Measurements from ENCODE around the gene BIRC2. TPM values are rescaled to one million over a fixed set of nuclear protein-coding genes. Genes with fewer than 3 reads are reported as not detected.
"Not testable (repeated sequence)": the region's sequence is repeated elsewhere in the genome, so short reads cannot be mapped to it uniquely, and the experiment has no call there.

The BIRC2 gene
- 73.7 and 104 TPM in 2 replicates for total RNA-seq (2014; rRNA removed; shearing (Covaris generic))
- polyA plus RNA-seq (2016; fragmentation: Nextera tagmentation; extraction: Ambion mirVana), result 60.7 and 63.2 TPM in 2 replicates

- peak within 1 kb of the TSS; percentile 99 for H3K4me3 ChIP-seq
- WGBS, 2 experiments (ENCODE audit: low coverage in 1 of 2, low lambda C conversion rate in 2 of 2, missing lambda C conversion rate in 2 of 2), result 1 to 2% methylated on average over 41 to 65 of the region's 77 CpGs
- H3K4me1 ChIP-seq (ENCODE audit: insufficient read depth), result peaks cover 31% of the 10 kb centered on the region
- peak within 1 kb of the TSS; percentile 99 for H3K27ac ChIP-seq
- no peaks in the 10 kb centered on the region for H3K9me3 ChIP-seq (ENCODE audit: low read depth)
- no peaks in the 10 kb centered on the region for H3K27me3 ChIP-seq (replicated peaks; ENCODE audit: insufficient read depth)
- TF ChIP-seq EZH2 (IDR thresholded peaks at IDR 0.05; ENCODE audit: insufficient read depth, poor library complexity, severe bottlenecking), result no peak
- no peak for TF ChIP-seq EZH2phosphoT487 (IDR thresholded peaks at IDR 0.05; ENCODE audit: insufficient read depth, low read depth)
- H3K4me2 ChIP-seq (ENCODE audit: unreplicated experiment), result peak within 1 kb of the TSS; percentile 98
- peaks cover 49% of the 10 kb centered on the region for H3K79me2 ChIP-seq (ENCODE audit: insufficient read depth)
- H4K20me1 ChIP-seq (ENCODE audit: insufficient read depth), result 0 out of 2 replicates have a peak, but pooled peaks cover 3% of the 10 kb centered on the region
- H3K9ac ChIP-seq, result peak within 1 kb of the TSS; percentile 99
- peak within 1 kb of the TSS; percentile 77 for H2AFZ ChIP-seq
- H3K36me3 ChIP-seq (ENCODE audit: low read depth), result peaks cover 11% of the 10 kb centered on the region; the same call in 1 of the 2 replicates
- peak; percentile 99 for DNase-seq
- in situ Hi-C loops (cut with MboI), result no loop called here
- peaks cover 39% of the 10 kb centered on the region for H3F3A ChIP-seq (ENCODE audit: insufficient read depth)
- H3K9me2 ChIP-seq (ENCODE audit: insufficient read depth), result no peaks in the 10 kb centered on the region
Measured at GRCh38 chr11:102346748-102347461, at the start of gene BIRC2. Gene BIRC2 (plus strand): TSS chr11:102347214. CDS start chr11:102349855, 2,641 bp downstream.

- H2AFZ ChIP-seq; H3K27me3 ChIP-seq (replicated peaks; ENCODE audit: insufficient read depth); H4K20me1 ChIP-seq (ENCODE audit: insufficient read depth); H3F3A ChIP-seq (ENCODE audit: insufficient read depth); H3K36me3 ChIP-seq (ENCODE audit: low read depth); H3K9me2 ChIP-seq (ENCODE audit: insufficient read depth); in situ Hi-C loops (cut with MboI); H3K79me2 ChIP-seq (ENCODE audit: insufficient read depth); H3K4me2 ChIP-seq (ENCODE audit: unreplicated experiment); H3K4me1 ChIP-seq (ENCODE audit: insufficient read depth); H3K4me3 ChIP-seq; DNase-seq; H3K9me3 ChIP-seq (ENCODE audit: low read depth); H3K27ac ChIP-seq; H3K9ac ChIP-seq: not testable (repeated sequence)
- 44 to 54% methylated on average over 2 of the region's 2 CpGs for WGBS, 2 experiments (ENCODE audit: low coverage in 1 of 2, low lambda C conversion rate in 2 of 2, missing lambda C conversion rate in 2 of 2)
Measured at GRCh38 chr11:102300837-102301236, 46.2 kb upstream of the BIRC2 start.

GRCh38 chr11:102302241-102302640 lies 44.8 kb upstream of the BIRC2 start:
- TF ChIP-seq EZH2phosphoT487 (IDR thresholded peaks at IDR 0.05; ENCODE audit: insufficient read depth, low read depth) (no peak), EZH2 (IDR thresholded peaks at IDR 0.05; ENCODE audit: insufficient read depth, poor library complexity, severe bottlenecking) (no peak)
- no peaks in the 10 kb centered on the region for H3K9me2 ChIP-seq (ENCODE audit: insufficient read depth)
- DNase-seq, result no peak

GRCh38 chr11:102304686-102305085 lies 42.3 kb upstream of the BIRC2 start:
- Histone ChIP-seq H3K9ac (no peak overlapping the region), H3K27ac (no peak overlapping the region), H3K4me1 (ENCODE audit: insufficient read depth) (no peaks in the 10 kb centered on the region), H3K27me3 (replicated peaks; ENCODE audit: insufficient read depth) (no peaks in the 10 kb centered on the region), H3F3A (ENCODE audit: insufficient read depth) (no peaks in the 10 kb centered on the region), H3K9me3 (ENCODE audit: low read depth) (no peaks in the 10 kb centered on the region), H3K4me3 (no peak overlapping the region), H3K36me3 (ENCODE audit: low read depth) (no peaks in the 10 kb centered on the region), H3K79me2 (ENCODE audit: insufficient read depth) (no peaks in the 10 kb centered on the region), H3K4me2 (ENCODE audit: unreplicated experiment) (no peak overlapping the region), H4K20me1 (ENCODE audit: insufficient read depth) (no peaks in the 10 kb centered on the region), H2AFZ (no peak overlapping the region), H3K9me2 (ENCODE audit: insufficient read depth) (no peaks in the 10 kb centered on the region)
- no peak for DNase-seq
- 78 to 79% methylated on average over 4 of the region's 4 CpGs for WGBS, 2 experiments (ENCODE audit: low coverage in 1 of 2, low lambda C conversion rate in 2 of 2, missing lambda C conversion rate in 2 of 2)
- in situ Hi-C loops (cut with MboI), result no loop called here
- TF ChIP-seq EZH2phosphoT487 (IDR thresholded peaks at IDR 0.05; ENCODE audit: insufficient read depth, low read depth) (no peak), EZH2 (IDR thresholded peaks at IDR 0.05; ENCODE audit: insufficient read depth, poor library complexity, severe bottlenecking) (no peak)

More at GRCh38 chr11:102302241-102302640, 44.8 kb upstream of the BIRC2 start:
- H4K20me1 ChIP-seq (ENCODE audit: insufficient read depth), result no peaks in the 10 kb centered on the region
- no peaks in the 10 kb centered on the region for H3K27me3 ChIP-seq (replicated peaks; ENCODE audit: insufficient read depth)
- H3K79me2 ChIP-seq (ENCODE audit: insufficient read depth), result no peaks in the 10 kb centered on the region
- H3K9me3 ChIP-seq (ENCODE audit: low read depth), result no peaks in the 10 kb centered on the region
- no peak overlapping the region for H3K9ac ChIP-seq
- H3K4me2 ChIP-seq (ENCODE audit: unreplicated experiment), result no peak overlapping the region
- 38 to 44% methylated on average over 1 of the region's 1 CpG for WGBS, 2 experiments (ENCODE audit: low coverage in 1 of 2, low lambda C conversion rate in 2 of 2, missing lambda C conversion rate in 2 of 2)
- no peak overlapping the region for H2AFZ ChIP-seq
- no peak overlapping the region for H3K4me3 ChIP-seq
- H3K27ac ChIP-seq, result no peak overlapping the region
- no peaks in the 10 kb centered on the region for H3K36me3 ChIP-seq (ENCODE audit: low read depth)
- H3K4me1 ChIP-seq (ENCODE audit: insufficient read depth), result no peaks in the 10 kb centered on the region
- no peaks in the 10 kb centered on the region for H3F3A ChIP-seq (ENCODE audit: insufficient read depth)
- in situ Hi-C loops (cut with MboI), result no loop called here
